Activated naive CD4-positive, alpha-beta T cell treated with anti-CD3 and anti-CD28 coated beads for 36 hours (primary cell): ENCODE measurements around the gene UGT1A6. TPM values are rescaled to one million over a fixed set of nuclear protein-coding genes. Genes with fewer than 3 reads are reported as not detected.

Experiments
- CTCF ChIA-PET: fragments of 350-600 bp; sonication (Branson Sonifier 250); formaldehyde crosslinking; loops from one replicate; lab custom pipeline; 2021; ENCODE audit warnings: antibody characterized with exemption; lab: Charles Lee
- DNase-seq: peaks from one replicate; pipeline ENCODE4 v3.0.0-alpha.2; 2020
- H3K27ac Mint-ChIP-seq: one replicate; pipeline ENCODE4 v1.8.0; 2021; ENCODE audit warnings: mild to moderate bottlenecking, mixed read lengths
- H3K27me3 Mint-ChIP-seq: one replicate; pipeline ENCODE4 v1.8.0; 2021; ENCODE audit warnings: low read depth, mixed read lengths
- H3K36me3 Mint-ChIP-seq: one replicate; pipeline ENCODE4 v1.8.0; 2021; ENCODE audit warnings: low read depth, mixed read lengths
- H3K4me1 Mint-ChIP-seq: one replicate; pipeline ENCODE4 v1.8.0; 2021; ENCODE audit warnings: low read depth, mixed read lengths
- H3K4me3 Mint-ChIP-seq: one replicate; pipeline ENCODE4 v1.8.0; 2021; ENCODE audit warnings: mild to moderate bottlenecking, moderate library complexity, mixed read lengths
- H3K9me3 Mint-ChIP-seq: one replicate; pipeline ENCODE4 v1.8.0; 2021; ENCODE audit warnings: mixed read lengths
- intact Hi-C: fragments of 100-400 bp; cut with micrococcal nuclease; formaldehyde crosslinking; loops from one replicate; pipeline ENCODE4 v1.15.1; 2023
- total RNA-seq, 2 experiments: library from RNA; stranded (reverse); gene quantifications; one replicate each; pipeline ENCODE4 v1.2.3, GENCODE V29; 2021

Gene UGT1A6
- total RNA-seq, 2 experiments from 2014 or later, result not detected

DNA sequence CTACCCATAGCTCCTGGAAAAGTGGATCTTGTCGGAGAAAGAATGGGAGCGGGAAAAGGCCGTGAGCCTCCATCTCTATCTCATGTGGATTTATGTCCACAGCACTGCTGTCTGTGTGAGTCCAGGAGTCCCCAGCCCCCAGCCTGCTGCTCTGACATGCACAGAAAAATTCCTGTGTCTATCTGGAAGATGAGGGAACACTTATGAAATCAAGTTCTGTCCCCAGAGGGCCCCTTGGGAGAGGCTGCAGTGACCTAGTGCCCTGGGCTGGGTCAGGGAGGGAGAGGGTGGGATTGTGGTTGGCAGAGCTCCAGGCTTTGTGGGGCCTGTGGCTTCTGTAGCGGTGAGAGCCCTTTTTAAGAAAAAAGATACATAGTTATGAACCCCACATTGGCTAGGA is 124.1 kb downstream of the UGT1A6 start:
- no peaks in the 10 kb centered on the region for H3K36me3 Mint-ChIP-seq
- intact Hi-C loops, result no loop called here
- H3K9me3 Mint-ChIP-seq, result no peaks in the 10 kb centered on the region
- CTCF ChIA-PET, result no interaction called here
- no peak overlapping the region for H3K4me3 Mint-ChIP-seq
- H3K27me3 Mint-ChIP-seq, result no peaks in the 10 kb centered on the region
- no peak for DNase-seq
- H3K27ac Mint-ChIP-seq, result no peak overlapping the region
- H3K4me1 Mint-ChIP-seq, result no peaks in the 10 kb centered on the region

DNA sequence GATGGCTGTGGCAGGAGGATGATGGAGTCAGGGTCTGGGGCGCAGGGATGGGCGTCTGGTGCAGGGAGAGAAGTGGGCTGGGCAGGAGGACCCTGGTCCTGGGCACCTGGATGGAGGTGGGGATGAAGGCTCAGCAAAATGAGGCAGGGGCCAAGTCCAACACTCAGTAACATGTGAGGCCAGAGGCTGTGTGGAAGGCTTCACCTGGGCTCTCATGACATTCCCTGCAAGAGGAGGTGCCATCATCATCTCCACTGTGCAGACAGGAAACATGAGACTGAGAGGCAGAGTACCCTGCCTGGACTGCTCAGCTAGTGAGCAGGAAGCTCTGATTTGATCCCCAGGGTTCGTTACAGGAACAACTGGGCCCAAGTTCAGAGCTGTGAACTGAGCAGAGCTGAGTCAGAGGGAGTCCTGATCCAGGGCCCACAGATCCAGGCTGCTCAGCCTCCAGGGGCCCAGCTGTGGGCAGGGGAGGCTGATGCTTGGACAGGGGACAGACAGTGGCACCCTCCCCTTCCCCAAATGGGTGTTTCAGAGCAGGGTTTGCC is 124.7 kb downstream of the UGT1A6 start:
- Mint-ChIP-seq H3K4me3 (no peak overlapping the region), H3K4me1 (no peaks in the 10 kb centered on the region), H3K27me3 (no peaks in the 10 kb centered on the region), H3K9me3 (no peaks in the 10 kb centered on the region), H3K36me3 (no peaks in the 10 kb centered on the region), H3K27ac (no peak overlapping the region)
- CTCF ChIA-PET, result no interaction called here
- intact Hi-C loops, result no loop called here
- DNase-seq, result no peak

DNA sequence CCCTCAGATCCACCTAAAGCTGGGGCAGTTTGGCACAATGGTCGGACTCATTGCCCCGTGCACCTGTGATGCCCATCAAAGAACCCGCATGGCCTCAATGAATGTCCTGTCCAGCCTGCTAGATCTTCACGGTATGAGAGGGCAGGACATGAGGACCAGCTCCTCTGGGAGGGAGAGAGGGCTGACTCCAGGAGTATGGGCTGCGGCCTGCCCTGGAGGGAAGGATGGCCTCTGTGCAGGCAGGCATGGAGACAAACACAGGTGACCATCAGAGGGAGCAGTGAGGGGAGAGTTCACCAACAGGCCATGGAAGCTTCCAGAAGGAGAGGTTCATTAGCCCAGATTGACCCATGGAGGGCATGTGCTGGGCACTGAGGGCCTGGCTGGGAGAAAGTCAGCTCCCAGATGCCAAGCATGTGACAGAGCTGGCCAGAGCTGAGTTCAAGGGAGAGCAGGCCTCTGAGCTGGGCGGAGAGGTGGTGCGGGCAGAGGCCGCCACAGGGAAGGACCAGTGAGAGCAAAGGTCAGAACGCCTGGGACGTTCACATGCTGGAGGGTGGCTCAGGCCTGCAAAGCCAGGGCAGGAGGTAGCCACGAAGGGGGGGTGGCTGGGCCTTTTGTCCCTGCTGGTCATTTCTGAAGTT is 125.4 kb downstream of the UGT1A6 start:
- H3K27me3 Mint-ChIP-seq, result no peaks in the 10 kb centered on the region
- intact Hi-C loops, result no loop called here
- no peak for DNase-seq
- CTCF ChIA-PET, result no interaction called here
- H3K4me3 Mint-ChIP-seq, result no peak overlapping the region
- H3K36me3 Mint-ChIP-seq, result no peaks in the 10 kb centered on the region
- no peaks in the 10 kb centered on the region for H3K9me3 Mint-ChIP-seq
- no peaks in the 10 kb centered on the region for H3K4me1 Mint-ChIP-seq
- H3K27ac Mint-ChIP-seq, result no peak overlapping the region

DNA sequence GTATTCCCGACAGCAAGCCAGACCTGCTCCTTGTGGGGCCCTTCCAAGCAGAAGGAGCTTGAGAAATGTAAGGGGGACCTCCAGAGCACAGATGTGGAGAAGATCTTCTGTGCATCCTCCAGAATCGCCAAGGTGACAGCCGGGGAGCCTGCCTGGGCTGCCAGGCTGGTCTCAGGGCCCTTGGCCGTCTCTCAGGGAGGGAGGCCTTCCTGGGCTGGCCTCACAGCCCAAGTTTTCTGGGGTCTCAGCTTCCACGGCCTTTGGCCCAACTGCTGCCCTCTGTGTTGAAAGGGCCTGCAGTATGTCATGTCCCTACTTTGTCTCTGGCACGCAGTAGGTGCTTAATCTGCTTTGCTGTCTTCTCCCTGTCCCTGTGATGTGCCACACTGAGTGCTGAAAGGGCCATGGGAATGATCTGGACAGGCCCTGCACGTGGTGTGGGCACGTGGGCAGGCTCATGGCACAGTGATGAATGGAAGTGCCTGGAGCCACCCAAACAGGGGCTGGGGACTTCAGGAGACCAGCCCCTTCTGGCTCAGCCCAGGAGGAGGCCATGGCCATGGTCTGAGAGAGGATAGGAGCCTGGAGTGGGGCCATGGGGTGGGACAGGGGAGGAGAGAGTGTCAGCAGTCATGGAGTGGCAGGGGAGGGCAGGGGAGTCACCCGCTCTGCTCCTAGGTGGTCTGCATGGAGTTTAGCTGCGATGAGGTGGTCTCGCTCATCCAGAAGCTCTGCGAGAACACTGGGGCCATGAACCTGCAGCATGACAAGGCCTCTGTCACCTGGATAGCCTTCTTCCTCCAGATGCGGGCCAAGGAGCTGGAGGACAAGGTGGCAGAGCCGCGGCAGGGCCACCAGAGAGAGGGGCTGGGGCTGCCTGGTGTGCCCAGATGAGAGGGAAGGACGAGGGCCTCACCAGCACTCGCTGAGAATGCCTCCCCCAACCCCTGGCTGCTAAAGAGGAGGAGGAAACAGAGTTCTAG is 126.2 kb downstream of the UGT1A6 start:
- no peak for DNase-seq
- intact Hi-C loops, result no loop called here
- no peaks in the 10 kb centered on the region for H3K27me3 Mint-ChIP-seq
- H3K27ac Mint-ChIP-seq, result no peak overlapping the region
- CTCF ChIA-PET, result no interaction called here
- no peaks in the 10 kb centered on the region for H3K4me1 Mint-ChIP-seq
- H3K36me3 Mint-ChIP-seq, result no peaks in the 10 kb centered on the region
- no peaks in the 10 kb centered on the region for H3K9me3 Mint-ChIP-seq
- no peak overlapping the region for H3K4me3 Mint-ChIP-seq

DNA sequence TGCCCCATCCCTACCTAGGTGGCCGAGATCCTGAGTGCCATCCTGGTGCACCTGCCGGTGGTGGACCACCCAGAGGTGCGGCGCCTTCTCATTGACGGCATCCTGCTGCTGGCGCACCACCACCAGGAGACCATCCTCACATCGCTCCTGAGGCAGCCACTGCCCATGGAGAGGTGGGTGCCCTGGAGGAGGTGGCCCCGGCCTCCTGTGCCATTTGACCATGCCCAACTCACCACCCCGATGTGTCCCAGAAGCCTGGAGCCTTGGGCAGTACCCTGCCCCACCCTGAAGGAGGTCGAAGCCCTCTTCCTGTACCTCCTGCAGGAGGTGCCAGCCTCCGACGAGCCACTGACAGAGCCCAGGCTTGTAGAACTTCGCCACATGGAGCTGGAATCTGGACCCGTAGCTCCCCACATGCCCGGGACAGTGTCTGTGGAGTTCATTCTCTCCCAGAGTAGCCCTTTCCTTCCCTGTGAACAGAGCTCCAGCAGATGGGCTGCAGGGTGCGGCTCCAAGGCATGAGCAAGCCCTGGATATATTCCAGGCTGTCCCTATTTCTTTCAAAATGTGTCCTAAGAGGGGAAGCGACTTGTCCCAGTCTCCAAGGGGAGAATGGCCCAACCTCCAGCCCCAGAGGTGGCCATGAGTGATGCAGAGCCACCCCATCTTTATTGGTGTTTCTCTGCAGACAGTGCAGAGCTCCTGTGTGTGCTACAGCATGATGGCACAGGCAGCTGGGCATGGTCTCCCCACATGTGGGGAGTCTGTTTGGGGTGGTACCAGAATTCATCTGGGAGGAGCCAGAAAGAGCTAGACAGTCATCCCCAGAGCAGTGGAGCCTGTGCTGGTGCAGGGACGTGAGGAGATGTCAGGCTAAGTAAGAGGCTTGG is 127.4 kb downstream of the UGT1A6 start:
- H3K4me1 Mint-ChIP-seq, result no peaks in the 10 kb centered on the region
- no peaks in the 10 kb centered on the region for H3K27me3 Mint-ChIP-seq
- no peak overlapping the region for H3K4me3 Mint-ChIP-seq
- CTCF ChIA-PET, result interaction anchor here (0.7 kb wide), 1 partner anchor 1001 kb away, joined by 3 read pairs; no protein-coding TSS in a partner anchor
- no peaks in the 10 kb centered on the region for H3K9me3 Mint-ChIP-seq
- DNase-seq, result no peak
- no peaks in the 10 kb centered on the region for H3K36me3 Mint-ChIP-seq
- intact Hi-C loops, result no loop called here
- no peak overlapping the region for H3K27ac Mint-ChIP-seq

DNA sequence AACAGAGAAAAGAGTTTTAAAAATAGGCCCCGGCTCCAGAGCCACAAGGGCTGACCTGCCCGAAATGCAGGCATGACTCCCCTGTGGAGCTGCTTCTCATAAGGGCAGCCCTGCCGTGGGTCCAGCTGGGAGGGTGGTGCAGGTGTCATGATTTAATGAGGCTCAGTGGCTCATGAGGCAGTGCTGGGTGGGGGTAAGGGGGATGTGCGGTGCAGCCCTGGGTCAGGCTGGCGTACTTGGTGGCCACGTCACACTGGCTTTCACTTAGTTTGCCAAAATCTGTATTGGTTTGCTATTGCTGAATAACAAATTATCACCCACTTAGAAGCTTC is 128.1 kb downstream of the UGT1A6 start:
- no peaks in the 10 kb centered on the region for H3K9me3 Mint-ChIP-seq
- H3K36me3 Mint-ChIP-seq, result no peaks in the 10 kb centered on the region
- no peaks in the 10 kb centered on the region for H3K4me1 Mint-ChIP-seq
- H3K27ac Mint-ChIP-seq, result no peak overlapping the region
- no peaks in the 10 kb centered on the region for H3K27me3 Mint-ChIP-seq
- no peak for DNase-seq
- H3K4me3 Mint-ChIP-seq, result no peak overlapping the region
- intact Hi-C loops, result no loop called here
- CTCF ChIA-PET, result interaction anchor here (0.7 kb wide), 1 partner anchor 1002 kb away, joined by 3 read pairs; no protein-coding TSS in a partner anchor

DNA sequence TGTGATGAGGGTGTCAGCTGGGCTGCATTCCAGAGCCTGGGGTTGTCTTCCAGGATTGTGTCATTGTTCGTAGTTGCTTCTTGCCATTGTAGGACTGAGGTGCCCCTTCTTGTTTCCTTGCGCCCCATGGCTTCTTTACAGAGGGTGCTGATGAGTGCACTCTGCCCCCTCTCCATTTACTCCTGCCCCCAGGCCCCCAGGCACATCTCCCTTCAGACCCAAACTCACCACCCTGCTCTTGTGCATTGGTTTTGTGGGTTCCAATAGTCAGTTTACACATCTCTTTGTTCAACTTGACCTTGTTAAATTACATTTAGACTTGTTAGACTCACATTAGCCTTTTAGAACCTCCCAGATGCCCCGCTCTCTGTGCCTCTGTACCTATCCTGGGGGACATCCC is 128.5 kb downstream of the UGT1A6 start:
- intact Hi-C loops, result no loop called here
- H3K4me1 Mint-ChIP-seq, result no peaks in the 10 kb centered on the region
- no peaks in the 10 kb centered on the region for H3K36me3 Mint-ChIP-seq
- no peak overlapping the region for H3K4me3 Mint-ChIP-seq
- H3K27me3 Mint-ChIP-seq, result no peaks in the 10 kb centered on the region
- CTCF ChIA-PET, result no interaction called here
- no peak overlapping the region for H3K27ac Mint-ChIP-seq
- DNase-seq, result no peak
- no peaks in the 10 kb centered on the region for H3K9me3 Mint-ChIP-seq

DNA sequence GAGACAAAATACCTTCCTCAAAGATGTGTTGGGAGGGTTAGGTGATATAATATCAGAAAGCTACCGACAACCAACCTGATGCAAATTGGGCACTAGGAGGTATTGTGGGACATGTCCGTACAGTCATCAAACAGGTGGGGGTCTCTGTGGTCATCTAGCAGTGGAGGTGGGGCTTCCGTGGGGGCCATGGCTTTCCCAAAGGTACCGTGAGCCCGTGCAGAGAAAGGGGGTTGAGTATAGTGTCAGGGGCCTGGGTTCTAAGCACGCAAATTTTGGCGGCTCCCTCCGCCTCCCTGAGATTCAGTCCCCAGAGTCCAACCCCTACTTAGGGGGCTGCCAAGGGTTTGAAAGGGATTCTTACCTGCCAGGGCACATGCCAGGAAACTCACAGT is 129.0 kb downstream of the UGT1A6 start:
- CTCF ChIA-PET, result no interaction called here
- DNase-seq, result no peak
- intact Hi-C loops, result no loop called here
- Mint-ChIP-seq H3K36me3 (no peaks in the 10 kb centered on the region), H3K4me1 (no peaks in the 10 kb centered on the region), H3K4me3 (no peak overlapping the region), H3K9me3 (no peaks in the 10 kb centered on the region), H3K27me3 (no peaks in the 10 kb centered on the region), H3K27ac (no peak overlapping the region)

DNA sequence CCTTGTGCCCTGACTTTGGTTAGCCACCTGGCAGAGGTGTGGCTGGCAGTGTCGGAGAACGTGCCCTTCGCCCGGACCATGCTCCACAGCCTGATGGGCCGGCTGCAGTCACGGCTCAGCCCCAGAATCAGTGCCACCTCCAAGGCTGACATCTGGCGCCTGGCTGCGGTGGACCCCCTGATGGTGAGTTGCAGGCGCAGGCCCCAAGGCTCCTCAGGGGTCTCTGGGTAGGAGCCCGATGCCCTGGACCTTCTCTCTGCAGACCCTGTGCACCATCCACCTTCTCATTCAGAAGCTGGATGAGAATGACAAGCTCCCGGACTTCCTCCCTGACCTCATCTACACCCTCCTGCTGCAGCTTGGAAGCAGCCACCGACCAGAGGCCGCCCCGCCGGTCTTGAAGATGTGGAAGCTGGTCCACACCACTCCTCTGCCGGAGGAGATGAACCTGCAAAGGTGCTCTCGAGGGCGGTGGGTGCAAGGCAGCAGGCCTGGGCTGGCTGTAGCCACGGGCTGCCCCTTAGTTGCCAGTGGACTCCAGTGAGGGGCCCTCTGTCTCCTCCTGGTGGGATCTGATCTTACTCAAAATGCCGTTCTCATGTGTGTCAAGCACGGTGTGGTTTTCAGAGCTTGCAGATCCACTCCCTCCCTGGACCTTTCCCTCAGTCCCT is 129.5 kb downstream of the UGT1A6 start:
- no peaks in the 10 kb centered on the region for H3K4me1 Mint-ChIP-seq
- H3K36me3 Mint-ChIP-seq, result no peaks in the 10 kb centered on the region
- no peaks in the 10 kb centered on the region for H3K27me3 Mint-ChIP-seq
- no peak overlapping the region for H3K4me3 Mint-ChIP-seq
- CTCF ChIA-PET, result no interaction called here
- no peak overlapping the region for H3K27ac Mint-ChIP-seq
- no peak for DNase-seq
- H3K9me3 Mint-ChIP-seq, result no peaks in the 10 kb centered on the region
- intact Hi-C loops, result no loop called here
